Measurements from ENCODE around the gene MYH6.

- TF ChIP-seq CTCF (IDR thresholded peaks at IDR 0.05): no peak
- TF ChIP-seq EZH2 (IDR thresholded peaks at IDR 0.05; ENCODE audit: borderline replicate concordance, insufficient read depth, low read depth, low read length, poor library complexity, severe bottlenecking): no peak
Observed at GRCh38 chr14:23370221-23370620, 37.9 kb downstream of the MYH6 start.
